Right lung (tissue), 10 donors: ENCODE results near the gene CADM1. TPM values are rescaled to one million over a fixed set of nuclear protein-coding genes. Genes with fewer than 3 reads are reported as not detected.
A peak's percentile ranks its signal among the peaks of the same experiment; 100 is the strongest.

Experiments used
- DNase-seq, 2 donors: peaks; one replicate each; pipeline ENCODE4 v3.0.0-alpha.2; 2013
- long read RNA-seq, 8 donors: transcript quantifications; one replicate each; lab custom pipeline, GENCODE V29; 2026
- polyA plus RNA-seq, 5 donors: library from polyadenylated mRNA; unstranded; fragments of 120-200 nt; gene quantifications; one replicate each; pipeline versions ENCODE4 v1.2.1 to v1.2.3, GENCODE V29; 2013; ENCODE audit warnings: inconsistent platforms in 1 of 5, low replicate concordance in 1 of 5; ENCODE audit not compliant: insufficient read length in 5 of 5, insufficient read depth in 1 of 5

Gene CADM1
- 100 to 1,000 TPM in 4 of 5 donors, 10 to 100 TPM in 1; 97.4 to 209 (median 163) TPM for polyA plus RNA-seq
- long read RNA-seq, donor 1, transcript CADM1-220 (2 exons, 734 nt), result major isoform, 23 of 147 reads
- long read RNA-seq, donor 1, transcript CADM1-222 (10 exons, 1,246 nt), result minor isoform, 5 of 147 reads
- long read RNA-seq, donor 1, partial matches to known transcripts, result 119 of 147 reads
- long read RNA-seq, donor 1, other reads (novel, unspliced or antisense), result 0 of 147 reads
- long read RNA-seq, donor 2, transcript CADM1-220 (2 exons, 734 nt), result major isoform, 6 of 70 reads
- long read RNA-seq, donor 2, partial matches to known transcripts, result 63 of 70 reads
- long read RNA-seq, donor 2, other reads (novel, unspliced or antisense), result 0 of 70 reads
- long read RNA-seq, donor 3, transcript CADM1-220 (2 exons, 734 nt), result major isoform, 16 of 54 reads
- long read RNA-seq, donor 3, partial matches to known transcripts, result 36 of 54 reads
- long read RNA-seq, donor 3, other reads (novel, unspliced or antisense), result 0 of 54 reads
- long read RNA-seq, donor 4, transcript CADM1-220 (2 exons, 734 nt), result major isoform, 14 of 76 reads
- long read RNA-seq, donor 4, partial matches to known transcripts, result 60 of 76 reads
- long read RNA-seq, donor 4, other reads (novel, unspliced or antisense), result 0 of 76 reads
- long read RNA-seq, donor 5, transcript CADM1-220 (2 exons, 734 nt), result major isoform, 13 of 88 reads
- long read RNA-seq, donor 5, partial matches to known transcripts, result 71 of 88 reads
- long read RNA-seq, donor 5, other reads (novel, unspliced or antisense), result 0 of 88 reads
- long read RNA-seq, donor 6, transcript CADM1-220 (2 exons, 734 nt), result major isoform, 18 of 116 reads
- long read RNA-seq, donor 6, partial matches to known transcripts, result 94 of 116 reads
- long read RNA-seq, donor 6, other reads (novel, unspliced or antisense), result 0 of 116 reads
- long read RNA-seq, donor 7, transcript CADM1-222 (10 exons, 1,246 nt), result major isoform, 5 of 32 reads
- long read RNA-seq, donor 7, partial matches to known transcripts, result 25 of 32 reads
- long read RNA-seq, donor 7, other reads (novel, unspliced or antisense), result 0 of 32 reads
- long read RNA-seq, donor 8, transcript CADM1-220 (2 exons, 734 nt), result major isoform, 10 of 89 reads
- long read RNA-seq, donor 8, partial matches to known transcripts, result 76 of 89 reads
- long read RNA-seq, donor 8, other reads (novel, unspliced or antisense), result 0 of 89 reads

DNA sequence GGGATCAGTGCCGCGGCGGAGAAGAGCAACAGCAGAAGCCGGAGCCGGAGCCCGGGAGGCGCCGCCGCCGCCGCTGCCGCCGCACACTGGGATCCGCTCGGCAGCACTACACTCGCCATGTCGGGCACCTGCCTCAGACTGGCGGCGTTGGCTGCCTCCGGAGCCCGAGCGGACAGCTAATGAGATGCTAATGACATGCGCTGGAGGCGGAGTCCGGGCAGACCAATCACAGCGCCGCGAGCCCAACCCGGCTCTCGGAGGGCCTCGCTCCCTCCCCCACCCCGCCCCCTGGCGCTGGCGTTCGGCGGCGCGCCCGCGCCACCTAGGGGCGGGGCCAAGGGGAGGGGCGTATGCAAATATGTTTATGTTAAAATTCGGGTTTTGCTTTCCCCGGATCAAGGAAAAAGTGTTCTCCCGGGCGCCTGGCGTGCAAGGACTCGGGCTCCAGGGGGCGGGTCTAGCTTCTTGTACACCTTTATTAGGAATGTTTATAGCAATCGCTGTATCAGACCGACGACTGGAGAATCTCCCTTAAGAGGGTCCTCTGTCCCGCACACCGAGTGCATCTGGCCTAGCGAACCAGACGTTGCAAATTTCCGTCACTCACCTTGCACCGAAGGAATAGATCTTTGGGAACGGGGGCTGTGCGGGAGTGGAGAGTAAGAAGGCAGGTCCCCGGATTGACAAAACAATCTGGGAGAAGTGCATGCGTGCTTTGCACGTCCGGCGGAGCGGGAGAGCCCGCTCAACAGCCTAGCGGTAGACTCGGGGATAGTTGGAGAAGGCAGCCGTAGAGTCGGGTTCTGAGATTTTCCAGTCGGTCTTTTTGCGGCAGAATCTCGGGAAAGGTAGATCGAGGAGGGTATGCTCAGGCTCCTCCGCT lies at the start of gene CADM1:
CADM1 (minus strand) TSS at position 140 of the 883 bp plus-strand sequence.
- DNase-seq, result peak; percentile 96 to 97

GRCh38 chr11:115552773-115553438 lies 48.7 kb upstream of the CADM1 start:
- no peak for DNase-seq

GRCh38 chr11:115552151-115552772 lies 48.0 kb upstream of the CADM1 start:
- no peak for DNase-seq

- no peak for DNase-seq
These were observed 46.3 kb upstream of the CADM1 start for GRCh38 chr11:115550291-115551059.

DNA sequence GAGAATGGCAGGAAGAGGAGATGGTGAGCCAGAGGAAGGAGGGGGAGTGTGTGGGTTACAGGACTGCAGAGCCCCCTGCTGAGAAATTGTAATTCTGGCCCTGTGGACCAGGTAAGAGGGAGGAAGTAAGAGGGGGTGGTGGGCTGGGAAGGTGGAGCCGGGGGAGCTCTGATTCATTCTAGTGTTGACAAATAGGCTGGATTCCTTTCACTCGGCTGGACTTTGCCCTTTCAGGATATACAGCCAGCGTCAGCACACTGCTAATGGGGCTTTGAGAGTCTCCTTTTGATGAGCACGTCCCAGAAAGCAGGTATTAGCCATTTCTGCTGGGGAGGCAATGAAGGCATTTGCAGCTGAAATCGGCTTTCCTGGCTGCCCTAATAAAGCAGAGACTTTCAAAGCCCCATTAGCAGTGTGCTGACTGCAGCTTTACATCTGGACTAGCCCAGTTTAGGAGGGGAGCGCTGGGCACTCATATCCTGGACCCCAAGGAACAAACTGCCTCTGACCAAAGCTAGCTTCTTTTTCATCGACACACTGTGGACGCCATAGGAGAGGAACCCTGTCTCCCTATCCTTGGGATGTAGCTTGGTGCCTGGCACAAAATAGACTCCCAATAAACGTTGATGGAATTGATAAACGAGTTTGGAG lies 44.8 kb upstream of the CADM1 start:
- no peak for DNase-seq

GRCh38 chr11:115545581-115546210 lies 41.5 kb upstream of the CADM1 start:
- DNase-seq, result no peak

DNA sequence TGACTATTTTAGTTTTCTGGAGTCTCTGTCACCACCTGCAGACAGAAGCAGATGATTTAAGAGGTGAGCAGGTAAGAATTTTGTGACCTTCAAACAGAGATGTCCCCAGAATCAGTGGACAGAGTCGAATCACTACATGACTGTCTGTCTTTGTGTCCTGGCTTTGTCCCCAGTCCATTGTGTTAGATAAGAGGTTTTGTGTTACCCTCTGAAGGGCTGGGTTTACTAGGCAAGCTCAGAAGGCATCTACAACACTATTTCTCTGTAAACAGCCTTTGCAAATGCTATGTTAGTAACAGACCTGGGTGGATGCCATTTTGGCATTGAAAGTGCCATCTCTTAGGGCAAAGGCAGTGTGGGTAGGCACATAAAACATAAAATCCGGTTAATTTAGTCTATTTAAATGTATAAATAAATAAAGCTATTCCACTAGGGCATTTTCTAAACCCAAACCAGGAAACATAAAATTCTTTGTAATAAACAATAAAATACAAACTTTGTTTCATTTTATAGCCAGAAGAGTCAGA lies 40.3 kb upstream of the CADM1 start:
- no peak for DNase-seq

DNA sequence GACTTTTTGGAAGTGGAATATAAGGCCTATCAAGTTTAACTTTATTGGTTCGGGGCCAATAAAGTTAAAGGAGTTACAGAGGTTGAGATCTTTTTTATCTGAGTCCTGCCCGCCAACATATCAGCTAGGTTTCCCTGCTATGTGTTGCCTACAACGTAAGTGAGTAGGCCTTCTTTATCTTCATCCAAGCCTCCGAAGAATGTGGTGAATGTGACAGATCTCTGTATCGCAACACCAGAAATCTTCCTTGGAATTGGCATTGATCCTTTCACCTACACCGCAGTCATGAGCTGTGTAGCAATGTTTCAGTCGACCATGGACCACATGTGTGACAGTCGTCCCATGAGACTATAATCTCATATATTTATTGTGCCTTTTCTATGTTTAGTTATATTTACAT lies 37.3 kb upstream of the CADM1 start:
- DNase-seq, result no peak

GRCh38 chr11:115539844-115540243 lies 35.6 kb upstream of the CADM1 start:
- DNase-seq, result no peak

DNA sequence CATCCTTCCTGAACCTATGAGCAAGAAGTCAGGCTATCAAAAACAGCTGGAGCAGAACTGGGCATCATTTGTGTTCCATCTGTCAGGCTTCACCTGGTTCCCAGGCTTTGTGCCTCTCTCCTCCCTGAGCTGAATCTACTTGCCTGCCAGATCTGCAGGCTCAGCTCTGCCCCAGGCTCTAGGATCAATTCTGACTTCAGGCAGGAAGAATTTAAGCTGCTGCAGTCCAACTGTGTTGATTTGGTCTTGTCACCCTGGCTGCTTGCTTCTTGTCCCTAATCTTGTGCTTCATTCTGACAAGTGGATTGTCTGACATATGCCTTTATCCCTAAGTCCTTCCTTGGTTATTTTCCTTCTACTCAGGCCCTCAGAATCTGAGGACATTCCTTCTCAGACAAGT lies 31.6 kb upstream of the CADM1 start:
- no peak for DNase-seq

DNA sequence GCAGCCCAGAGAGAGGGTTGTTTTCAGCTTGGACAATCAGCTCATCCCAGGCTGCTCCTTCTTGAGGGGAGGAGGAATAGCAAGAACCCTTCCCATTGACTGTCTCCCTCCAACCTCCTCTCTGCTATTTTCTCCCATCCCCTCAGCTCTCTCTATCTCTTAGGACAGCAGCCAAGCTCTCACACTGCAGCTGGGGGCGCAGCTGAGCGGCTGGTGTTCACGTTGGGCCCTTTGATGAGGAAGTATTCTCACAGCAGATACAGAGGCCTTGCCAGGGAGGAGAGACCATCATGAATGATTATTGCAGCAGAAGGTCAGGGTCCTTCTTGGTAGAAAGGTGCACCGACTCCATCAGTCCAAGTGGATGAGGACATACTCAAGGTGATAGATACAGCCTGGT lies 26.5 kb upstream of the CADM1 start:
- DNase-seq, result no peak

GRCh38 chr11:115528225-115528624 lies 24.0 kb upstream of the CADM1 start:
- no peak for DNase-seq

DNA sequence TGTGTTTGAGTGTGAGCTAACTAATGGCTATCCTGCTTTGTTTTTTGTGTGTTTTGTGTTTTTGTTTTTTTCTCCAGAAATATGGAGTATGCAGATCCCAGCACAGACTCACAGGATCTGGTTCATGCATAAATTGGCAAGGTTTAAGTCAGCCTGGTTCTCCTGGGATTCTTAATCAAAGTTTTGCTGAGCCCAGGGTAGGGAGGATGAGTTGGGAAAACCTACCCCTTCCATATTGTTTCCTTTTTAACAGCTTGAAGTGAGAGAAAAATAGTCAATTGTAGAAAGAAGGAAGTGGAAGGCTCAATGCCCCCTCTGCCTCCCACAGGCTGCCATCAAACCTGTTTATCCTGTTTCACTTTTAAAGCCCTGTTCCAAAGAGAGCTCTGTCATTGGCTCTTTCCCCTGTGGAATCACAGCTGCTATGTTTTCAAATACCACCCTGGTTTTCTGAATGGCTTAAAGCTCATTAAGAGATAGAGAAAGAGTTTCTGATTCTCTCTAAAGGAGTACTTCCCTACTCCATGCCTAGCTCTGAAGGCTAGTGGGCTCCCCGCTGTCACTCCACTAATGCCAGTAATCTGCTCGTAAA lies 23.4 kb upstream of the CADM1 start:
- peak; percentile 24 for DNase-seq

DNA sequence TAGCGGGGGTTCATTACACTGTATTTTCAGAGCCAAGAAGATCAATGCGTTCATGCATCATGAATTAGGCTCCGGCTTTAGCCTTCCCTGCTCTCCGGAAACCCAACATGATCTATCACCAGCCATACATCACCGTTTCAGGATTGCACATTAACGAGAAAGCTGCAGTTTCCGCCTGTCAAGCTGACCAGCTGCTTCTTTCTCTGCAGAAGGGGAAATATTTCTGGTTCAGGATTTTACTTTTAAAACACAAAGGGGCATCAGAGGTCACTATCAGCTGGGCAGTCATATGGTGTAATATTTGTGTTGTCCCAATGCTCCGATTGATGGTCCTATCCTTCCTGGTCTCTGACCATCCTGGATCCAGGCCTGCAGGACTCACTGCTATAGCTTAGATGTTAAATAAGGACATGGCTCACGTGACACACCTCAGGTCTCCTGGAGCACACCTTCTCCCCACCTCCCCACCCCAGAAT lies 21.4 kb upstream of the CADM1 start:
- DNase-seq, result no peak

DNA sequence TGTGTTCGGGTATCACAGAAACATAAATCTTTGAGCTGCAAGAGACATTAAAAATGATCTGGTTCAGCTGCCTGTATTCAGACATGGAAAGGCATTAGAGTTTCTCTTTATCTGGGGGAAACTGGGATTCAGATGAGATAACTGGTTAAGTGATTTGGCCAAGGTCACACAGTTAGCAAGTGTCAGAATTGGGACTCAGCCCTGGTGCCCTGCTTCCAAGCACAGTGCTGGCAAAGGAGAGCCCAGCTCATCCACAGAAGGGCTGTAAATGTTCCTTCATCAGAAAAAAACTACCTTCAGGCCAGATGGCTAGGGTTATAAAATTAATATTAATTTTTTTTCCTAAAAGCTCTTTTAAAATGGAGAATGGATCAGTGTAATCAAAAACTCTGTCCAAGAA lies 20.4 kb upstream of the CADM1 start:
- DNase-seq, result no peak

GRCh38 chr11:115523727-115524399 lies 19.6 kb upstream of the CADM1 start:
- DNase-seq, result no peak

- DNase-seq, result no peak
These were observed 18.1 kb upstream of the CADM1 start for GRCh38 chr11:115522302-115522701.
